HEK293 (cell line): ENCODE results near the gene CASP7.

Experiments
- CTCF ChIA-PET: fragments of 350-600 bp; formaldehyde crosslinking; extraction: SDS; loops from one replicate; lab custom pipeline; 2021; ENCODE audit warnings: antibody characterized with exemption; lab: Yijun Ruan, JAX
- POLR2A ChIA-PET: fragments of 300-600 bp; formaldehyde crosslinking; extraction: SDS; loops from one replicate; lab custom pipeline; 2020; ENCODE audit warnings: antibody characterized with exemption, inconsistent platforms; lab: Yijun Ruan, JAX
- H3K27ac ChIP-seq: fragments of 200-500 bp; sonication (Bioruptor generic); 2 replicates; pipeline ENCODE4 v1.5.1; 2014; ENCODE audit warnings: low read depth, low read length, control low read depth, inconsistent platforms; ENCODE audit errors: extremely low read depth
- H3K36me3 ChIP-seq, 2 experiments: fragments of 200-500 bp in 1 of 2; sonication (Bioruptor generic) in 1 of 2; 1 replicate in 1 of 2; 2 replicates in 1 of 2; pipeline ENCODE4 v1.5.1; 2014 to 2017; ENCODE audit warnings: inconsistent platforms in 2 of 2, low read length in 2 of 2; ENCODE audit not compliant: control insufficient read depth in 2 of 2, insufficient read depth in 1 of 2
- H3K4me1 ChIP-seq: fragments of 200-500 bp; sonication (Bioruptor generic); 2 replicates; pipeline ENCODE4 v1.5.1; 2014; ENCODE audit warnings: mild to moderate bottlenecking, low read length, inconsistent platforms; ENCODE audit not compliant: control insufficient read depth, insufficient read depth
- H3K4me3 ChIP-seq: 2 replicates; pipeline ENCODE4 v1.5.1; 2011; ENCODE audit warnings: low read depth, mild to moderate bottlenecking, control low read depth, low read length, moderate library complexity
- H3K9me3 ChIP-seq: fragments of 200-500 bp; sonication (Bioruptor generic); 2 replicates; pipeline ENCODE4 v1.5.1; 2014; ENCODE audit warnings: low read depth, low read length, inconsistent platforms; ENCODE audit not compliant: control insufficient read depth, insufficient read depth
- HOXA7 ChIP-seq: sonication (generic); formaldehyde crosslinking; IDR thresholded peaks from 2 replicates; pipeline ENCODE4 v1.8.1; 2022; ENCODE audit warnings: missing genetic modification reagents, borderline replicate concordance
- MZF1 ChIP-seq: fragments of 450-650 bp; formaldehyde crosslinking; IDR thresholded peaks from 2 replicates; pipeline ENCODE4 v1.5.1; 2017; ENCODE audit warnings: missing biosample characterization, missing genetic modification characterization, borderline replicate concordance
- PRDM1 ChIP-seq: fragments of 450-650 bp; formaldehyde crosslinking; IDR thresholded peaks from 2 replicates; pipeline ENCODE4; 2016; ENCODE audit warnings: missing biosample characterization, missing genetic modification characterization
- TRIM28 ChIP-seq: IDR thresholded peaks from 2 replicates; pipeline ENCODE4 v1.6.1; 2011; ENCODE audit warnings: low read length, control low read depth, borderline replicate concordance
- ZNF132 ChIP-seq: fragments of 450-650 bp; formaldehyde crosslinking; IDR thresholded peaks from 2 replicates; pipeline ENCODE4 v1.5.1; 2017; ENCODE audit warnings: missing biosample characterization, missing genetic modification characterization, borderline replicate concordance
- ZNF16 ChIP-seq: fragments of 450-650 bp; formaldehyde crosslinking; IDR thresholded peaks from 2 replicates; pipeline ENCODE4 v1.5.1; 2016; ENCODE audit warnings: low read depth, missing biosample characterization, missing genetic modification characterization
- ZNF202 ChIP-seq: fragments of 450-650 bp; formaldehyde crosslinking; IDR thresholded peaks from 2 replicates; pipeline ENCODE4 v1.5.1; 2016; ENCODE audit warnings: missing biosample characterization, missing genetic modification characterization, borderline replicate concordance
- ZNF529 ChIP-seq: fragments of 450-650 bp; formaldehyde crosslinking; IDR thresholded peaks from 2 replicates; pipeline ENCODE4 v1.5.1; 2017; ENCODE audit warnings: missing genetic modification characterization, missing biosample characterization; ENCODE audit not compliant: insufficient replicate concordance
- ZNF600 ChIP-seq: fragments of 450-650 bp; formaldehyde crosslinking; IDR thresholded peaks from 2 replicates; pipeline ENCODE4 v1.5.1; 2016; ENCODE audit warnings: missing biosample characterization, missing genetic modification characterization
- ZNF610 ChIP-seq: fragments of 450-650 bp; formaldehyde crosslinking; IDR thresholded peaks from 2 replicates; pipeline ENCODE4 v1.5.1; 2016; ENCODE audit warnings: missing biosample characterization, missing genetic modification characterization, borderline replicate concordance
- ZSCAN23 ChIP-seq: fragments of 450-650 bp; formaldehyde crosslinking; IDR thresholded peaks from 2 replicates; pipeline ENCODE4 v1.5.1; 2016; ENCODE audit warnings: missing biosample characterization, missing genetic modification characterization
- TF ChIP-seq, protein P1 (sequence below): fragments of 450-650 bp; formaldehyde crosslinking; IDR thresholded peaks from 2 replicates; pipeline ENCODE4 v1.5.1; 2016; ENCODE audit warnings: missing biosample characterization, missing genetic modification characterization
- TF ChIP-seq, protein P2 (sequence below): fragments of 450-650 bp; formaldehyde crosslinking; IDR thresholded peaks from 2 replicates; pipeline ENCODE4 v1.5.0; 2017; ENCODE audit warnings: missing biosample characterization, missing genetic modification characterization, borderline replicate concordance
- TF ChIP-seq, protein P3 (sequence below): fragments of 450-650 bp; formaldehyde crosslinking; IDR thresholded peaks from 2 replicates; pipeline ENCODE4 v1.5.1; 2017; ENCODE audit warnings: missing biosample characterization, missing genetic modification characterization
- TF ChIP-seq, protein P4 (sequence below): fragments of 450-650 bp; formaldehyde crosslinking; IDR thresholded peaks from 2 replicates; pipeline ENCODE4 v1.5.1; 2016; ENCODE audit warnings: missing biosample characterization, missing genetic modification characterization
- TF ChIP-seq, protein P5 (sequence below): fragments of 450-650 bp; formaldehyde crosslinking; IDR thresholded peaks from 2 replicates; pipeline ENCODE4 v1.5.1; 2016; ENCODE audit warnings: missing biosample characterization, missing genetic modification characterization
- TF ChIP-seq, protein P6 (sequence below): fragments of 450-650 bp; formaldehyde crosslinking; IDR thresholded peaks from 2 replicates; pipeline ENCODE4 v1.5.1; 2016; ENCODE audit warnings: missing biosample characterization, missing genetic modification characterization
- TF ChIP-seq, protein P7 (sequence below): fragments of 450-650 bp; formaldehyde crosslinking; IDR thresholded peaks from 2 replicates; pipeline ENCODE4 v1.5.1; 2016; ENCODE audit warnings: missing biosample characterization, missing genetic modification characterization, low read depth

CASP7 gene

DNA sequence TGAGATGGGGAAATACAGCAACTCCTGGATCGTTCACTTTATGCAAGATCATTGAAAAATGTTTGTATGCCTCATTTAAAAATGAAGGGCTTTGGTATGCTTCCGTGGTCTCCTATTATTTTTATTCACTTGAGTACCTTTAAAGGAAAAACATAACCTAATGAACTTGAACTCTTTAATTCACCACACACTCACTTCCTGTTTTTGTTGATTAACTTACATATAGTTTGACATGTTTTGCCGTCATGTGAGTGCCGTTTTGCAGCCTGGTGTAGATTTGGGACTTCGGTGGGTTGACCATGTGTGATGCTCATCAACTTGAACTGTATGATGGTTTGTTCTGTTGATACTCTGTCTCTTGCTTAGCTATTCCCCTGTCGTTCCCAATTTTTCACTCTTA is 28.9 kb downstream of the CASP7 start:
- no peaks in the 10 kb centered on the region for H3K9me3 ChIP-seq
- peaks cover 14% of the 10 kb centered on the region for H3K4me1 ChIP-seq
- H3K27ac ChIP-seq: no peak overlapping the region
- POLR2A ChIA-PET: interaction anchor here (0.7 kb wide), 1 partner anchor 30 kb away, joined by 3 read pairs; no protein-coding TSS in a partner anchor
- TF ChIP-seq, protein P1, sequence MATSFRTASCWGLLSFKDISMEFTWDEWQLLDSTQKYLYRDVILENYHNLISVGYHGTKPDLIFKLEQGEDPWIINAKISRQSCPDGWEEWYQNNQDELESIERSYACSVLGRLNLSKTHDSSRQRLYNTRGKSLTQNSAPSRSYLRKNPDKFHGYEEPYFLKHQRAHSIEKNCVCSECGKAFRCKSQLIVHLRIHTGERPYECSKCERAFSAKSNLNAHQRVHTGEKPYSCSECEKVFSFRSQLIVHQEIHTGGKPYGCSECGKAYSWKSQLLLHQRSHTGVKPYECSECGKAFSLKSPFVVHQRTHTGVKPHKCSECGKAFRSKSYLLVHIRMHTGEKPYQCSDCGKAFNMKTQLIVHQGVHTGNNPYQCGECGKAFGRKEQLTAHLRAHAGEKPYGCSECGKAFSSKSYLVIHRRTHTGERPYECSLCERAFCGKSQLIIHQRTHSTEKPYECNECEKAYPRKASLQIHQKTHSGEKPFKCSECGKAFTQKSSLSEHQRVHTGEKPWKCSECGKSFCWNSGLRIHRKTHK: no peak
- TF ChIP-seq ZSCAN23 (tag by site-specific recombination) (no peak), ZNF529 (tag by site-specific recombination) (no peak), ZNF600 (tag by site-specific recombination) (no peak), MZF1 (tag by site-specific recombination) (no peak), TRIM28 (no peak), ZNF16 (tag by site-specific recombination) (no peak), ZNF610 (no peak), ZNF132 (tag by site-specific recombination) (no peak), HOXA7 (CRISPR knock-in tag) (no peak), ZNF202 (tag by site-specific recombination) (no peak), PRDM1 (tag by site-specific recombination) (no peak)
- TF ChIP-seq, protein P2, sequence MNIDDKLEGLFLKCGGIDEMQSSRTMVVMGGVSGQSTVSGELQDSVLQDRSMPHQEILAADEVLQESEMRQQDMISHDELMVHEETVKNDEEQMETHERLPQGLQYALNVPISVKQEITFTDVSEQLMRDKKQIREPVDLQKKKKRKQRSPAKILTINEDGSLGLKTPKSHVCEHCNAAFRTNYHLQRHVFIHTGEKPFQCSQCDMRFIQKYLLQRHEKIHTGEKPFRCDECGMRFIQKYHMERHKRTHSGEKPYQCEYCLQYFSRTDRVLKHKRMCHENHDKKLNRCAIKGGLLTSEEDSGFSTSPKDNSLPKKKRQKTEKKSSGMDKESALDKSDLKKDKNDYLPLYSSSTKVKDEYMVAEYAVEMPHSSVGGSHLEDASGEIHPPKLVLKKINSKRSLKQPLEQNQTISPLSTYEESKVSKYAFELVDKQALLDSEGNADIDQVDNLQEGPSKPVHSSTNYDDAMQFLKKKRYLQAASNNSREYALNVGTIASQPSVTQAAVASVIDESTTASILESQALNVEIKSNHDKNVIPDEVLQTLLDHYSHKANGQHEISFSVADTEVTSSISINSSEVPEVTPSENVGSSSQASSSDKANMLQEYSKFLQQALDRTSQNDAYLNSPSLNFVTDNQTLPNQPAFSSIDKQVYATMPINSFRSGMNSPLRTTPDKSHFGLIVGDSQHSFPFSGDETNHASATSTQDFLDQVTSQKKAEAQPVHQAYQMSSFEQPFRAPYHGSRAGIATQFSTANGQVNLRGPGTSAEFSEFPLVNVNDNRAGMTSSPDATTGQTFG (tag by site-specific recombination): no peak
- TF ChIP-seq, protein P3, sequence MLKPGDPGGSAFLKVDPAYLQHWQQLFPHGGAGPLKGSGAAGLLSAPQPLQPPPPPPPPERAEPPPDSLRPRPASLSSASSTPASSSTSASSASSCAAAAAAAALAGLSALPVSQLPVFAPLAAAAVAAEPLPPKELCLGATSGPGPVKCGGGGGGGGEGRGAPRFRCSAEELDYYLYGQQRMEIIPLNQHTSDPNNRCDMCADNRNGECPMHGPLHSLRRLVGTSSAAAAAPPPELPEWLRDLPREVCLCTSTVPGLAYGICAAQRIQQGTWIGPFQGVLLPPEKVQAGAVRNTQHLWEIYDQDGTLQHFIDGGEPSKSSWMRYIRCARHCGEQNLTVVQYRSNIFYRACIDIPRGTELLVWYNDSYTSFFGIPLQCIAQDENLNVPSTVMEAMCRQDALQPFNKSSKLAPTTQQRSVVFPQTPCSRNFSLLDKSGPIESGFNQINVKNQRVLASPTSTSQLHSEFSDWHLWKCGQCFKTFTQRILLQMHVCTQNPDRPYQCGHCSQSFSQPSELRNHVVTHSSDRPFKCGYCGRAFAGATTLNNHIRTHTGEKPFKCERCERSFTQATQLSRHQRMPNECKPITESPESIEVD (tag by site-specific recombination): no peak
- TF ChIP-seq, protein P4, sequence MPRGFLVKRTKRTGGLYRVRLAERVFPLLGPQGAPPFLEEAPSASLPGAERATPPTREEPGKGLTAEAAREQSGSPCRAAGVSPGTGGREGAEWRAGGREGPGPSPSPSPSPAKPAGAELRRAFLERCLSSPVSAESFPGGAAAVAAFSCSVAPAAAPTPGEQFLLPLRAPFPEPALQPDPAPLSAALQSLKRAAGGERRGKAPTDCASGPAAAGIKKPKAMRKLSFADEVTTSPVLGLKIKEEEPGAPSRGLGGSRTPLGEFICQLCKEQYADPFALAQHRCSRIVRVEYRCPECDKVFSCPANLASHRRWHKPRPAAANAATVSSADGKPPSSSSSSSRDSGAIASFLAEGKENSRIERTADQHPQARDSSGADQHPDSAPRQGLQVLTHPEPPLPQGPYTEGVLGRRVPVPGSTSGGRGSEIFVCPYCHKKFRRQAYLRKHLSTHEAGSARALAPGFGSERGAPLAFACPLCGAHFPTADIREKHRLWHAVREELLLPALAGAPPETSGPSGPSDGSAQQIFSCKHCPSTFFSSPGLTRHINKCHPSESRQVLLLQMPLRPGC (tag by site-specific recombination): no peak
- TF ChIP-seq, protein P5, sequence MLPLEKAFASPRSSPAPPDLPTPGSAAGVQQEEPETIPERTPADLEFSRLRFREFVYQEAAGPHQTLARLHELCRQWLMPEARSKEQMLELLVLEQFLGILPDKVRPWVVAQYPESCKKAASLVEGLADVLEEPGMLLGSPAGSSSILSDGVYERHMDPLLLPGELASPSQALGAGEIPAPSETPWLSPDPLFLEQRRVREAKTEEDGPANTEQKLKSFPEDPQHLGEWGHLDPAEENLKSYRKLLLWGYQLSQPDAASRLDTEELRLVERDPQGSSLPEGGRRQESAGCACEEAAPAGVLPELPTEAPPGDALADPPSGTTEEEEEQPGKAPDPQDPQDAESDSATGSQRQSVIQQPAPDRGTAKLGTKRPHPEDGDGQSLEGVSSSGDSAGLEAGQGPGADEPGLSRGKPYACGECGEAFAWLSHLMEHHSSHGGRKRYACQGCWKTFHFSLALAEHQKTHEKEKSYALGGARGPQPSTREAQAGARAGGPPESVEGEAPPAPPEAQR (tag by site-specific recombination): no peak
- TF ChIP-seq, protein P6, sequence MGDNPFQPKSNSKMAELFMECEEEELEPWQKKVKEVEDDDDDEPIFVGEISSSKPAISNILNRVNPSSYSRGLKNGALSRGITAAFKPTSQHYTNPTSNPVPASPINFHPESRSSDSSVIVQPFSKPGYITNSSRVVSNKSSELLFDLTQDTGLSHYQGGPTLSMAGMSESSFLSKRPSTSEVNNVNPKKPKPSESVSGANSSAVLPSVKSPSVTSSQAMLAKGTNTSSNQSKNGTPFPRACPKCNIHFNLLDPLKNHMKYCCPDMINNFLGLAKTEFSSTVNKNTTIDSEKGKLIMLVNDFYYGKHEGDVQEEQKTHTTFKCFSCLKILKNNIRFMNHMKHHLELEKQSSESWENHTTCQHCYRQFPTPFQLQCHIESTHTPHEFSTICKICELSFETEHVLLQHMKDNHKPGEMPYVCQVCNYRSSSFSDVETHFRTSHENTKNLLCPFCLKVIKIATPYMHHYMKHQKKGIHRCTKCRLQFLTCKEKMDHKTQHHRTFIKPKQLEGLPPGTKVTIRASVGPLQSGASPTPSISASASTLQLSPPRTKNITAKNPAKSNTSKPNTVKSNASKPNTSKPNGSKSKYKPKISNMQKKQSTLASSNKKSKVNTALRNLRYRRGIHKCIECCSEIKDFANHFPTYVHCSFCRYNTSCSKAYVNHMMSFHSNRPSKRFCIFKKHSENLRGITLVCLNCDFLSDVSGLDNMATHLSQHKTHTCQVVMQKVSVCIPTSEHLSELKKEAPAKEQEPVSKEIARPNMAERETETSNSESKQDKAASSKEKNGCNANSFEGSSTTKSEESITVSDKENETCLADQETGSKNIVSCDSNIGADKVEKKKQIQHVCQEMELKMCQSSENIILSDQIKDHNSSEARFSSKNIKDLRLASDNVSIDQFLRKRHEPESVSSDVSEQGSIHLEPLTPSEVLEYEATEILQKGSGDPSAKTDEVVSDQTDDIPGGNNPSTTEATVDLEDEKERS (tag by site-specific recombination): no peak
- TF ChIP-seq, protein P7, sequence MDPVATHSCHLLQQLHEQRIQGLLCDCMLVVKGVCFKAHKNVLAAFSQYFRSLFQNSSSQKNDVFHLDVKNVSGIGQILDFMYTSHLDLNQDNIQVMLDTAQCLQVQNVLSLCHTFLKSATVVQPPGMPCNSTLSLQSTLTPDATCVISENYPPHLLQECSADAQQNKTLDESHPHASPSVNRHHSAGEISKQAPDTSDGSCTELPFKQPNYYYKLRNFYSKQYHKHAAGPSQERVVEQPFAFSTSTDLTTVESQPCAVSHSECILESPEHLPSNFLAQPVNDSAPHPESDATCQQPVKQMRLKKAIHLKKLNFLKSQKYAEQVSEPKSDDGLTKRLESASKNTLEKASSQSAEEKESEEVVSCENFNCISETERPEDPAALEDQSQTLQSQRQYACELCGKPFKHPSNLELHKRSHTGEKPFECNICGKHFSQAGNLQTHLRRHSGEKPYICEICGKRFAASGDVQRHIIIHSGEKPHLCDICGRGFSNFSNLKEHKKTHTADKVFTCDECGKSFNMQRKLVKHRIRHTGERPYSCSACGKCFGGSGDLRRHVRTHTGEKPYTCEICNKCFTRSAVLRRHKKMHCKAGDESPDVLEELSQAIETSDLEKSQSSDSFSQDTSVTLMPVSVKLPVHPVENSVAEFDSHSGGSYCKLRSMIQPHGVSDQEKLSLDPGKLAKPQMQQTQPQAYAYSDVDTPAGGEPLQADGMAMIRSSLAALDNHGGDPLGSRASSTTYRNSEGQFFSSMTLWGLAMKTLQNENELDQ (tag by site-specific recombination): no peak
- TF ChIP-seq, all 188 proteins: peak for 0
- CTCF ChIA-PET: interaction anchor here (0.7 to 1.4 kb wide), 2 partner anchors 9 to 594 kb away, joined by 3 to 6 read pairs; no protein-coding TSS in a partner anchor
- Histone ChIP-seq H3K36me3 (no peaks in the 10 kb centered on the region), H3K4me3 (no peak overlapping the region)
